ENCODE measurements around the gene AVP. TPM values are rescaled to one million over a fixed set of nuclear protein-coding genes. Genes with fewer than 3 reads are reported as not detected.
"Not testable (repeated sequence)": the region's sequence is repeated elsewhere in the genome, so short reads cannot be mapped to it uniquely, and the experiment has no call there.

Gene AVP
- total RNA-seq, 1 donor from 2014 or later: not detected

- Mint-ChIP-seq H3K27ac (ENCODE audit: unreplicated experiment) (no peak overlapping the region), H3K9me3 (ENCODE audit: low read depth) (peaks cover 3% of the 10 kb centered on the region), H3K4me1 (ENCODE audit: low read depth) (no peaks in the 10 kb centered on the region), H3K36me3 (ENCODE audit: low read depth) (no peaks in the 10 kb centered on the region), H3K27me3 (ENCODE audit: low read depth) (peaks cover 39% of the 10 kb centered on the region), H3K4me3 (ENCODE audit: unreplicated experiment) (no peak overlapping the region)
- DNase-seq (ENCODE audit: low spot score): peak; percentile 76
- TF ChIP-seq CTCF (IDR thresholded peaks at IDR 0.05): no peak
Observed at GRCh38 chr20:3080939-3081388, 3.6 kb downstream of the AVP start.

- TF ChIP-seq CTCF (IDR thresholded peaks at IDR 0.05): no peak
- H3K27me3 Mint-ChIP-seq (ENCODE audit: low read depth): peaks cover 28% of the 10 kb centered on the region
- H3K9me3 Mint-ChIP-seq (ENCODE audit: low read depth): peaks cover 3% of the 10 kb centered on the region
- H3K27ac Mint-ChIP-seq (ENCODE audit: unreplicated experiment): no peak overlapping the region
- no peaks in the 10 kb centered on the region for H3K4me1 Mint-ChIP-seq (ENCODE audit: low read depth)
- peak; percentile 3 for DNase-seq (ENCODE audit: low spot score)
- no peaks in the 10 kb centered on the region for H3K36me3 Mint-ChIP-seq (ENCODE audit: low read depth)
- H3K4me3 Mint-ChIP-seq (ENCODE audit: unreplicated experiment): no peak overlapping the region
Observed at GRCh38 chr20:3077618-3078134, 6.8 kb downstream of the AVP start.

GRCh38 chr20:3075315-3075714 is 9.2 kb downstream of the AVP start:
- not testable (repeated sequence) for H3K4me3 Mint-ChIP-seq (ENCODE audit: unreplicated experiment); H3K4me1 Mint-ChIP-seq (ENCODE audit: low read depth); H3K36me3 Mint-ChIP-seq (ENCODE audit: low read depth); H3K27ac Mint-ChIP-seq (ENCODE audit: unreplicated experiment); DNase-seq (ENCODE audit: low spot score); H3K9me3 Mint-ChIP-seq (ENCODE audit: low read depth)
- peaks cover 15% of the 10 kb centered on the region for H3K27me3 Mint-ChIP-seq (ENCODE audit: low read depth)

GRCh38 chr20:3074812-3075211 is 9.7 kb downstream of the AVP start:
- H3K9me3 Mint-ChIP-seq (ENCODE audit: low read depth): peaks cover 3% of the 10 kb centered on the region
- H3K27me3 Mint-ChIP-seq (ENCODE audit: low read depth): peaks cover 15% of the 10 kb centered on the region
- H3K27ac Mint-ChIP-seq (ENCODE audit: unreplicated experiment): no peak overlapping the region
- H3K36me3 Mint-ChIP-seq (ENCODE audit: low read depth): no peaks in the 10 kb centered on the region
- no peak for TF ChIP-seq CTCF (IDR thresholded peaks at IDR 0.05)
- peaks cover 4% of the 10 kb centered on the region for H3K4me1 Mint-ChIP-seq (ENCODE audit: low read depth)
- DNase-seq (ENCODE audit: low spot score): peak; percentile 30
- H3K4me3 Mint-ChIP-seq (ENCODE audit: unreplicated experiment): no peak overlapping the region

GRCh38 chr20:3073251-3073643 is 11.3 kb downstream of the AVP start:
- not testable (repeated sequence) for H3K36me3 Mint-ChIP-seq (ENCODE audit: low read depth)
- peaks cover 10% of the 10 kb centered on the region for H3K27me3 Mint-ChIP-seq (ENCODE audit: low read depth)

GRCh38 chr20:3072530-3073250 is 11.8 kb downstream of the AVP start:
- TF ChIP-seq CTCF (IDR thresholded peaks at IDR 0.05): no peak
- peaks cover 10% of the 10 kb centered on the region for H3K27me3 Mint-ChIP-seq (ENCODE audit: low read depth)

More at GRCh38 chr20:3073251-3073643, 11.3 kb downstream of the AVP start:
- H3K4me1 Mint-ChIP-seq (ENCODE audit: low read depth); H3K27ac Mint-ChIP-seq (ENCODE audit: unreplicated experiment); DNase-seq (ENCODE audit: low spot score); H3K4me3 Mint-ChIP-seq (ENCODE audit: unreplicated experiment); H3K9me3 Mint-ChIP-seq (ENCODE audit: low read depth): not testable (repeated sequence)

More at GRCh38 chr20:3072530-3073250, 11.8 kb downstream of the AVP start:
- no peak overlapping the region for H3K27ac Mint-ChIP-seq (ENCODE audit: unreplicated experiment)
- H3K36me3 Mint-ChIP-seq (ENCODE audit: low read depth): no peaks in the 10 kb centered on the region
- DNase-seq (ENCODE audit: low spot score): peak; percentile 77
- H3K4me1 Mint-ChIP-seq (ENCODE audit: low read depth): peaks cover 4% of the 10 kb centered on the region
- no peaks in the 10 kb centered on the region for H3K9me3 Mint-ChIP-seq (ENCODE audit: low read depth)
- H3K4me3 Mint-ChIP-seq (ENCODE audit: unreplicated experiment): peak overlapping the region; percentile 55

Data from chondrocyte (in vitro differentiated cells).